ENCODE results near the gene TRMT10C. TPM values are rescaled to one million over a fixed set of nuclear protein-coding genes. Genes with fewer than 3 reads are reported as not detected.

The TRMT10C gene
- polyA plus RNA-seq: 10 to 100 TPM; 10.4 to 19.8 TPM

GRCh38 chr3:101561630-101562328, at the start of gene TRMT10C:
TRMT10C (plus strand) TSS chr3:101561868; CDS start chr3:101564782, 2,914 bp downstream.
- 0 to 1% methylated on average over 35 of the region's 35 CpGs for WGBS, 2 donors
- Histone ChIP-seq H3K4me1 (ENCODE audit: control insufficient read depth in 2 of 2, insufficient read depth in 2 of 2, low read length in 1 of 2) (no peaks in the 10 kb centered on the region), H3K27ac (ENCODE audit: low read depth in 2 of 2, low read length in 1 of 2) (peak within 1 kb of the TSS; percentile 77 to 96), H3K27me3 (ENCODE audit: control insufficient read depth in 1 of 2, insufficient read depth in 2 of 2, low read length in 2 of 2) (no peaks in the 10 kb centered on the region), H3K4me3 (ENCODE audit: low read depth in 1 of 2, low read length in 2 of 2) (peak within 1 kb of the TSS; percentile 78 to 100), H3K9me3 (ENCODE audit: control insufficient read depth in 2 of 2, insufficient read depth in 1 of 2, low read depth in 1 of 2, low read length in 1 of 2) (no peaks in the 10 kb centered on the region), H3K36me3 (ENCODE audit: control insufficient read depth in 2 of 2, insufficient read depth in 2 of 2, low read length in 1 of 2) (no peaks in the 10 kb centered on the region)

- Histone ChIP-seq H3K27ac (ENCODE audit: low read depth in 2 of 2, low read length in 1 of 2) (peak overlapping the region; percentile 86 to 91), H3K9me3 (ENCODE audit: control insufficient read depth in 2 of 2, insufficient read depth in 1 of 2, low read depth in 1 of 2, low read length in 1 of 2) (no peaks in the 10 kb centered on the region), H3K27me3 (ENCODE audit: control insufficient read depth in 1 of 2, insufficient read depth in 2 of 2, low read length in 2 of 2) (no peaks in the 10 kb centered on the region), H3K4me3 (ENCODE audit: low read depth in 1 of 2, low read length in 2 of 2) (peak overlapping the region; percentile 69 to 98), H3K4me1 (ENCODE audit: control insufficient read depth in 2 of 2, insufficient read depth in 2 of 2, low read length in 1 of 2) (no peaks in the 10 kb centered on the region), H3K36me3 (ENCODE audit: control insufficient read depth in 2 of 2, insufficient read depth in 2 of 2, low read length in 1 of 2) (no peaks in the 10 kb centered on the region)
- 0% methylated on average over 9 of the region's 9 CpGs for WGBS, 2 donors
Observed at GRCh38 chr3:101512396-101512645, 49.3 kb upstream of the TRMT10C start.

- Histone ChIP-seq H3K27ac (ENCODE audit: low read depth in 2 of 2, low read length in 1 of 2) (peak within 1 kb of the TSS; percentile 86 to 91), H3K36me3 (ENCODE audit: control insufficient read depth in 2 of 2, insufficient read depth in 2 of 2, low read length in 1 of 2) (no peaks in the 10 kb centered on the region), H3K27me3 (ENCODE audit: control insufficient read depth in 1 of 2, insufficient read depth in 2 of 2, low read length in 2 of 2) (no peaks in the 10 kb centered on the region), H3K4me3 (ENCODE audit: low read depth in 1 of 2, low read length in 2 of 2) (peak within 1 kb of the TSS; percentile 69 to 98), H3K9me3 (ENCODE audit: control insufficient read depth in 2 of 2, insufficient read depth in 1 of 2, low read depth in 1 of 2, low read length in 1 of 2) (no peaks in the 10 kb centered on the region), H3K4me1 (ENCODE audit: control insufficient read depth in 2 of 2, insufficient read depth in 2 of 2, low read length in 1 of 2) (no peaks in the 10 kb centered on the region)
- 0 to 1% methylated on average over 51 to 54 of the region's 54 CpGs for WGBS, 2 donors
Observed at GRCh38 chr3:101512646-101513418, 48.8 kb upstream of the TRMT10C start, which contains the start of gene SENP7. SENP7 (minus strand) TSS chr3:101513212; CDS start chr3:101513130, 82 bp downstream.

GRCh38 chr3:101513419-101513986, 48.2 kb upstream of the TRMT10C start:
- Histone ChIP-seq H3K4me1 (ENCODE audit: control insufficient read depth in 2 of 2, insufficient read depth in 2 of 2, low read length in 1 of 2) (no peaks in the 10 kb centered on the region), H3K27ac (ENCODE audit: low read depth in 2 of 2, low read length in 1 of 2) (peak overlapping the region; percentile 86 to 91), H3K4me3 (ENCODE audit: low read depth in 1 of 2, low read length in 2 of 2) (peak overlapping the region; percentile 69 to 98), H3K36me3 (ENCODE audit: control insufficient read depth in 2 of 2, insufficient read depth in 2 of 2, low read length in 1 of 2) (no peaks in the 10 kb centered on the region), H3K27me3 (ENCODE audit: control insufficient read depth in 1 of 2, insufficient read depth in 2 of 2, low read length in 2 of 2) (no peaks in the 10 kb centered on the region), H3K9me3 (ENCODE audit: control insufficient read depth in 2 of 2, insufficient read depth in 1 of 2, low read depth in 1 of 2, low read length in 1 of 2) (no peaks in the 10 kb centered on the region)
- 10 to 12% methylated on average over 12 of the region's 12 CpGs for WGBS, 2 donors

GRCh38 chr3:101518421-101518871, 43.2 kb upstream of the TRMT10C start:
- no peaks in the 10 kb centered on the region for H3K9me3 ChIP-seq (ENCODE audit: control insufficient read depth in 2 of 2, insufficient read depth in 1 of 2, low read depth in 1 of 2, low read length in 1 of 2)
- H3K27me3 ChIP-seq (ENCODE audit: control insufficient read depth in 1 of 2, insufficient read depth in 2 of 2, low read length in 2 of 2): no peaks in the 10 kb centered on the region
- WGBS, 2 donors: 64 to 68% methylated on average over 3 of the region's 3 CpGs
- no peak overlapping the region for H3K27ac ChIP-seq (ENCODE audit: low read depth in 2 of 2, low read length in 1 of 2)
- no peaks in the 10 kb centered on the region for H3K36me3 ChIP-seq (ENCODE audit: control insufficient read depth in 2 of 2, insufficient read depth in 2 of 2, low read length in 1 of 2)
- H3K4me1 ChIP-seq (ENCODE audit: control insufficient read depth in 2 of 2, insufficient read depth in 2 of 2, low read length in 1 of 2): no peaks in the 10 kb centered on the region
- H3K4me3 ChIP-seq (ENCODE audit: low read depth in 1 of 2, low read length in 2 of 2): no peak overlapping the region

GRCh38 chr3:101519685-101520365, 41.8 kb upstream of the TRMT10C start:
- Histone ChIP-seq H3K4me1 (ENCODE audit: control insufficient read depth in 2 of 2, insufficient read depth in 2 of 2, low read length in 1 of 2) (no peaks in the 10 kb centered on the region), H3K9me3 (ENCODE audit: control insufficient read depth in 2 of 2, insufficient read depth in 1 of 2, low read depth in 1 of 2, low read length in 1 of 2) (no peaks in the 10 kb centered on the region), H3K27me3 (ENCODE audit: control insufficient read depth in 1 of 2, insufficient read depth in 2 of 2, low read length in 2 of 2) (no peaks in the 10 kb centered on the region), H3K27ac (ENCODE audit: low read depth in 2 of 2, low read length in 1 of 2) (no peak overlapping the region), H3K36me3 (ENCODE audit: control insufficient read depth in 2 of 2, insufficient read depth in 2 of 2, low read length in 1 of 2) (no peaks in the 10 kb centered on the region), H3K4me3 (ENCODE audit: low read depth in 1 of 2, low read length in 2 of 2) (no peak overlapping the region)
- 69 to 77% methylated on average over 6 of the region's 6 CpGs for WGBS, 2 donors

GRCh38 chr3:101521211-101521701, 40.4 kb upstream of the TRMT10C start:
- WGBS, 2 donors: 49 to 69% methylated on average over 4 of the region's 4 CpGs
- no peaks in the 10 kb centered on the region for H3K4me1 ChIP-seq (ENCODE audit: control insufficient read depth in 2 of 2, insufficient read depth in 2 of 2, low read length in 1 of 2)
- no peaks in the 10 kb centered on the region for H3K9me3 ChIP-seq (ENCODE audit: control insufficient read depth in 2 of 2, insufficient read depth in 1 of 2, low read depth in 1 of 2, low read length in 1 of 2)
- no peak overlapping the region for H3K4me3 ChIP-seq (ENCODE audit: low read depth in 1 of 2, low read length in 2 of 2)
- H3K27ac ChIP-seq (ENCODE audit: low read depth in 2 of 2, low read length in 1 of 2): no peak overlapping the region
- H3K27me3 ChIP-seq (ENCODE audit: control insufficient read depth in 1 of 2, insufficient read depth in 2 of 2, low read length in 2 of 2): no peaks in the 10 kb centered on the region
- no peaks in the 10 kb centered on the region for H3K36me3 ChIP-seq (ENCODE audit: control insufficient read depth in 2 of 2, insufficient read depth in 2 of 2, low read length in 1 of 2)

- WGBS, 2 donors: 70 to 78% methylated on average over 4 of the region's 4 CpGs
- Histone ChIP-seq H3K36me3 (ENCODE audit: control insufficient read depth in 2 of 2, insufficient read depth in 2 of 2, low read length in 1 of 2) (no peaks in the 10 kb centered on the region), H3K27ac (ENCODE audit: low read depth in 2 of 2, low read length in 1 of 2) (no peak overlapping the region), H3K4me3 (ENCODE audit: low read depth in 1 of 2, low read length in 2 of 2) (no peak overlapping the region), H3K4me1 (ENCODE audit: control insufficient read depth in 2 of 2, insufficient read depth in 2 of 2, low read length in 1 of 2) (no peaks in the 10 kb centered on the region), H3K9me3 (ENCODE audit: control insufficient read depth in 2 of 2, insufficient read depth in 1 of 2, low read depth in 1 of 2, low read length in 1 of 2) (no peaks in the 10 kb centered on the region), H3K27me3 (ENCODE audit: control insufficient read depth in 1 of 2, insufficient read depth in 2 of 2, low read length in 2 of 2) (no peaks in the 10 kb centered on the region)
Observed at GRCh38 chr3:101527441-101527840, 34.2 kb upstream of the TRMT10C start.

GRCh38 chr3:101527906-101528305, 33.8 kb upstream of the TRMT10C start:
- 10 to 35% methylated on average over 1 of the region's 1 CpG for WGBS, 2 donors
- no peak overlapping the region for H3K27ac ChIP-seq (ENCODE audit: low read depth in 2 of 2, low read length in 1 of 2)
- H3K9me3 ChIP-seq (ENCODE audit: control insufficient read depth in 2 of 2, insufficient read depth in 1 of 2, low read depth in 1 of 2, low read length in 1 of 2): no peaks in the 10 kb centered on the region
- no peaks in the 10 kb centered on the region for H3K4me1 ChIP-seq (ENCODE audit: control insufficient read depth in 2 of 2, insufficient read depth in 2 of 2, low read length in 1 of 2)
- no peaks in the 10 kb centered on the region for H3K27me3 ChIP-seq (ENCODE audit: control insufficient read depth in 1 of 2, insufficient read depth in 2 of 2, low read length in 2 of 2)
- no peaks in the 10 kb centered on the region for H3K36me3 ChIP-seq (ENCODE audit: control insufficient read depth in 2 of 2, insufficient read depth in 2 of 2, low read length in 1 of 2)
- H3K4me3 ChIP-seq (ENCODE audit: low read depth in 1 of 2, low read length in 2 of 2): no peak overlapping the region
